Loucy (cell line): ENCODE measurements around the gene KIF17.

Source experiments
- H2AFZ ChIP-seq: fragments of 200-600 bp; sonication (generic); 2 replicates; pipeline ENCODE4 v1.6.0; 2016; ENCODE audit warnings: antibody characterized with exemption, mild to moderate bottlenecking, low read length, moderate library complexity
- H3F3A ChIP-seq: fragments of 200-600 bp; 2 replicates; pipeline ENCODE4 v1.6.0; 2016; ENCODE audit warnings: antibody characterized with exemption, low read depth, mild to moderate bottlenecking
- H3K27me3 ChIP-seq: fragments of 200-600 bp; sonication (generic); 2 replicates; pipeline ENCODE4 v1.6.1; 2014; ENCODE audit warnings: low read length, mild to moderate bottlenecking; ENCODE audit not compliant: insufficient read depth, poor library complexity, severe bottlenecking
- H3K36me3 ChIP-seq: fragments of 200-600 bp; sonication (generic); 2 replicates; pipeline ENCODE4 v1.6.1; 2016; ENCODE audit warnings: low read length; ENCODE audit not compliant: insufficient read depth
- H3K4me1 ChIP-seq: fragments of 200-600 bp; sonication (generic); 2 replicates; pipeline ENCODE4 v1.5.1; 2014; ENCODE audit warnings: low read length, mild to moderate bottlenecking; ENCODE audit not compliant: insufficient read depth, poor library complexity, severe bottlenecking
- H3K4me2 ChIP-seq: fragments of 200-600 bp; sonication (generic); 2 replicates; pipeline ENCODE4 v1.6.0; 2014; ENCODE audit warnings: antibody characterized with exemption, low read length, low read depth, mild to moderate bottlenecking; ENCODE audit not compliant: poor library complexity, severe bottlenecking
- H3K4me3 ChIP-seq: fragments of 200-600 bp; sonication (generic); 2 replicates; pipeline ENCODE4 v1.5.1; 2014; ENCODE audit warnings: low read length, mild to moderate bottlenecking, mixed read lengths; ENCODE audit not compliant: poor library complexity, severe bottlenecking
- H3K79me2 ChIP-seq: fragments of 200-600 bp; sonication (generic); 2 replicates; pipeline ENCODE4 v1.6.1; 2014; ENCODE audit warnings: low read length; ENCODE audit not compliant: insufficient read depth
- H3K9ac ChIP-seq: fragments of 200-600 bp; sonication (generic); 2 replicates; pipeline ENCODE4 v1.6.0; 2014; ENCODE audit warnings: mild to moderate bottlenecking, low read depth, low read length, moderate library complexity; ENCODE audit not compliant: poor library complexity, severe bottlenecking
- H3K9me2 ChIP-seq: fragments of 200-600 bp; sonication (generic); replicated peaks from 2 replicates; pipeline ENCODE4 v1.6.1; 2016; ENCODE audit warnings: low read depth, low read length, mixed read lengths
- H3K9me3 ChIP-seq: fragments of 200-600 bp; sonication (generic); 2 replicates; pipeline ENCODE4 v1.6.1; 2014; ENCODE audit warnings: mild to moderate bottlenecking, antibody characterized with exemption, low read length, low read depth; ENCODE audit not compliant: insufficient read depth
- H4K20me1 ChIP-seq: fragments of 200-600 bp; sonication (generic); 2 replicates; pipeline ENCODE4 v1.6.0; 2014; ENCODE audit warnings: antibody characterized with exemption, low read length, mild to moderate bottlenecking; ENCODE audit not compliant: insufficient read depth, poor library complexity, severe bottlenecking
- CTCF ChIP-seq: fragments of 200-600 bp; sonication (generic); conservative IDR thresholded peaks from 2 replicates; pipeline ENCODE4 v1.5.1; 2014; ENCODE audit warnings: mild to moderate bottlenecking, antibody characterized with exemption, low read length
- EZH2phosphoT487 ChIP-seq: fragments of 200-600 bp; IDR thresholded peaks from 2 replicates; pipeline ENCODE4 v1.6.1; 2018; ENCODE audit warnings: antibody characterized with exemption, mild to moderate bottlenecking, moderate library complexity, borderline replicate concordance

The KIF17 gene

DNA sequence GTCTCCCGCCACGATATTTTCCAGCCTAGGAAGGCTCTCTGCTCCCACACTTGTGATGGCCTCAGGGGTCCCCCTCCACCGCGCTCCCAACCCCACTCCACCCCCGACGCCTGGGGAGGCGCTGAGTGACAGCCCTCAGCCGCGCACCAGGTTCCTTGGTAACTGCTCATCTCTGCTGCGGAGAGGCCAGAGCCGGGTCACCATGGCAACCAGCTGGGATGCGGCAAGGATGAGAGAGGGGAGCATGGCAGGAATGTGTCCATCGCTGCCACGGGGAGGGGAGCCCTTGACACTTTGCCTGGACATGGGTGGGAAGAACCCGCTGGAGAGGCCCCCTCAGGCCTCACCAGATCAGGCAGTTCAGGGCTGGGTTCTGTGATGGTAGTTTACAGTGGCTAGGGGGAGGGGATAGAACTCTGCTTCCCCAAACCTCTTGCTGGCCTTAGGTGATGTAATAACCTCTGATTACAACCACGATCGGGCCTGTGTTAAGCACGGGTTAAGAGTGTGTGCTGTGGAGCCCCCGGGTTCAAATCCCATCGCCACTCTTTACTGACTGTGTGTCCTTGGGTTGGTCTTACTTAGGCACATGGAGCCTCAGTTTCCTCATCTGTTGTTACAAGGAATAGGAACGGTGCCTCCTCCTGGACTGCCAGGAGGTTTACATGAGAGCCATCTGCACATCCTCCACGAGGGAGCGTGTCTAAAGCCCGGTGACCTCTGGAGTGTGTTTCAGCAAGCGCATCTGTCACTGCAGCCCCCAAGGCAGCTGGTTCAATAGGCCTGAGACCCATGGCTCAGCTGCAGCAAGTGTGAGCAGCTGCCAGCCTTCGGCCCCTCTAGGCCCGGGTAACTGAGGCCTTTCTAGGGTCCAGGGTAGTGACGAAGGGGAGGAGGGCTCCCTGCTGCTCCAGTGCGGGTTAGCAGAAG is 6.3 kb downstream of the KIF17 start:
- Histone ChIP-seq H3K4me1 (no peaks in the 10 kb centered on the region), H3K9ac (no peak overlapping the region), H4K20me1 (no peaks in the 10 kb centered on the region), H3K9me2 (no peaks in the 10 kb centered on the region), H3K9me3 (no peaks in the 10 kb centered on the region), H2AFZ (no peak overlapping the region), H3K36me3 (no peaks in the 10 kb centered on the region), H3K4me2 (no peak overlapping the region), H3K4me3 (no peak overlapping the region), H3K27me3 (no peaks in the 10 kb centered on the region), H3F3A (no peaks in the 10 kb centered on the region), H3K79me2 (no peaks in the 10 kb centered on the region)
- TF ChIP-seq EZH2phosphoT487 = no peak
- TF ChIP-seq CTCF = no peak

DNA sequence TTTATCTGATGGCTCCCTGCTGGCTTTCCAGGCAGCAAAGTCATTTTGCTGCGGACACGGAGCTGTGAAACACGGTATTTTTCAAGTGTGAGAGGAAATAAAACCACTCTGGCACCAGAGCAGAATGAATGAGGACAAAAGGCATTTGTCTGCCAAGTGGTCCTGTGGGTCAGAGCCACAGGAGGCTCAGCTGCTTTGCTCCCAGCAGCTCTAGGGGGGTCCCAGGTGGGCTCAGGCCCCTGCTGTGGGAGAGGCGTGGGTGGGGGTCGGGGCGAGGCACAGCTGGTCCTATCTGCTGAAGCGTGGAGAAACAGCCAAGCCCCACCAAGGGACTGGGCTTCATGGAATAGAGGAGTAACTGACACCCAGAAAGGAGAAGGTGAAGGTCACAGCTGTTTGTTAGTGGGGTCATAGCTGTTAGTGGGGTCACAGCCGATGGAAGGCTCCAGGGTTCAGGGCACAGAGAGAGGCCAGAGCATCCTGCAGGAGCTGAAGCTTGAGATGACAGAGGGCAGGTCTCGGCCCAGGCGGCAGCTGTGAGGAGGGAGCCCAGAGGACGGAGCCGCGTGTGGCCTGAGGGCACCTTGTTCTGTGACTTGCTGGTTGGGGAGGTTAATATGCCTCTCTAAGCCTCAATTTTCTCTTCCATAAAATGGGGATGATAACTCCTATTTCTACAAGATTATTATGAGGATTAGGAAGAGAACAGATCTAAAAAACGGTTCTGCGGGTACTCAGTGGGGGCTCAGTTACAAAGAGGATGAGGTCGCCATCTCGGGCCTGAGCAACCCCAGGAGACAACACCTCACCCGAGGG is 7.1 kb downstream of the KIF17 start:
- no peak overlapping the region for H2AFZ ChIP-seq
- no peaks in the 10 kb centered on the region for H3K9me2 ChIP-seq
- no peak overlapping the region for H3K4me2 ChIP-seq
- no peaks in the 10 kb centered on the region for H3K79me2 ChIP-seq
- H3K4me1 ChIP-seq = no peaks in the 10 kb centered on the region
- no peak overlapping the region for H3K4me3 ChIP-seq
- no peaks in the 10 kb centered on the region for H3K36me3 ChIP-seq
- no peaks in the 10 kb centered on the region for H3K27me3 ChIP-seq
- no peaks in the 10 kb centered on the region for H3F3A ChIP-seq
- H3K9ac ChIP-seq = no peak overlapping the region
- H4K20me1 ChIP-seq = no peaks in the 10 kb centered on the region
- H3K9me3 ChIP-seq = no peaks in the 10 kb centered on the region
- TF ChIP-seq CTCF (no peak), EZH2phosphoT487 (no peak)

- no peaks in the 10 kb centered on the region for H3K36me3 ChIP-seq
- H3K9me2 ChIP-seq = no peaks in the 10 kb centered on the region
- no peaks in the 10 kb centered on the region for H4K20me1 ChIP-seq
- no peaks in the 10 kb centered on the region for H3K79me2 ChIP-seq
- H3K4me1 ChIP-seq = no peaks in the 10 kb centered on the region
- H3K4me2 ChIP-seq = no peak overlapping the region
- no peak overlapping the region for H3K9ac ChIP-seq
- H3K9me3 ChIP-seq = no peaks in the 10 kb centered on the region
- H2AFZ ChIP-seq = no peak overlapping the region
- no peak for TF ChIP-seq CTCF
- no peak for TF ChIP-seq EZH2phosphoT487
- H3K4me3 ChIP-seq = no peak overlapping the region
- no peaks in the 10 kb centered on the region for H3F3A ChIP-seq
- no peaks in the 10 kb centered on the region for H3K27me3 ChIP-seq
Measured at GRCh38 chr1:20709868-20710267, 7.9 kb downstream of the KIF17 start.
